Measurements from ENCODE around the gene JAM3.

The JAM3 gene

GRCh38 chr11:134119094-134119493 lies 50.2 kb downstream of the JAM3 start:
- TF ChIP-seq CTCF (IDR thresholded peaks at IDR 0.05; ENCODE audit: low read depth, low read length): no peak
- no peak overlapping the region for H3K4me3 ChIP-seq (replicated peaks in 1 of 2; ENCODE audit: low read depth in 2 of 2, low read length in 2 of 2)
- peak; percentile 68 to 78 for DNase-seq (ENCODE audit: low read depth in 2 of 2)

GRCh38 chr11:134120143-134120850 lies 51.4 kb downstream of the JAM3 start:
- no peak for TF ChIP-seq CTCF (IDR thresholded peaks at IDR 0.05; ENCODE audit: low read depth, low read length)
- peak; percentile 93 to 94 for DNase-seq (ENCODE audit: low read depth in 2 of 2)
- peak overlapping the region in 1 of 2 donors; percentile 36 for H3K4me3 ChIP-seq (replicated peaks in 1 of 2; ENCODE audit: low read depth in 2 of 2, low read length in 2 of 2)

GRCh38 chr11:134120921-134121526 lies 52.2 kb downstream of the JAM3 start:
- peak overlapping the region in 1 of 2 donors; percentile 30 for H3K4me3 ChIP-seq (replicated peaks in 1 of 2; ENCODE audit: low read depth in 2 of 2, low read length in 2 of 2)
- no peak for TF ChIP-seq CTCF (IDR thresholded peaks at IDR 0.05; ENCODE audit: low read depth, low read length)
- DNase-seq (ENCODE audit: low read depth in 2 of 2): peak; percentile 75 to 78

GRCh38 chr11:134124660-134125451 lies 56.0 kb downstream of the JAM3 start:
- peak; percentile 49 to 76 for DNase-seq (ENCODE audit: low read depth in 2 of 2)
- H3K4me3 ChIP-seq (replicated peaks in 1 of 2; ENCODE audit: low read depth in 2 of 2, low read length in 2 of 2): peak overlapping the region; percentile 44 to 57

GRCh38 chr11:134125507-134125906 lies 56.6 kb downstream of the JAM3 start:
- H3K4me3 ChIP-seq (replicated peaks in 1 of 2; ENCODE audit: low read depth in 2 of 2, low read length in 2 of 2): peak overlapping the region in 1 of 2 donors; percentile 57
- no peak for TF ChIP-seq CTCF (IDR thresholded peaks at IDR 0.05; ENCODE audit: low read depth, low read length)
- DNase-seq (ENCODE audit: low read depth in 2 of 2): peak; percentile 18 to 62

More at GRCh38 chr11:134124660-134125451, 56.0 kb downstream of the JAM3 start:
- TF ChIP-seq CTCF (IDR thresholded peaks at IDR 0.05; ENCODE audit: low read depth, low read length): no peak

- H3K4me3 ChIP-seq (replicated peaks in 1 of 2; ENCODE audit: low read depth in 2 of 2, low read length in 2 of 2): no peak overlapping the region
- DNase-seq (ENCODE audit: low read depth in 2 of 2): peak; percentile 62 to 91
- TF ChIP-seq CTCF (IDR thresholded peaks at IDR 0.05; ENCODE audit: low read depth, low read length): no peak
These were observed 57.4 kb downstream of the JAM3 start for GRCh38 chr11:134126217-134126822.

Measured in cardiac fibroblast (primary cell).